ENCODE measurements around the gene CRISP2.
"Not testable (repeated sequence)": the region's sequence is repeated elsewhere in the genome, so short reads cannot be mapped to it uniquely, and the experiment has no call there.

Gene CRISP2

GRCh38 chr6:49713346-49713745, at the start of gene CRISP2:
CRISP2 (minus strand) TSS chr6:49713543; CDS start chr6:49709196, 4,347 bp downstream.
- DNase-seq (ENCODE audit: low spot score), result no peak

- no peak for DNase-seq (ENCODE audit: low spot score)
Measured at GRCh38 chr6:49744259-49744658, 30.9 kb upstream of the CRISP2 start, which contains the start of gene CRISP3. CRISP3 (minus strand) TSS chr6:49744388; CDS start chr6:49744367, 21 bp downstream.

- DNase-seq (ENCODE audit: low spot score), result no peak
Measured at GRCh38 chr6:49743429-49743828, 30.1 kb upstream of the CRISP2 start.

GRCh38 chr6:49739423-49739822, 26.1 kb upstream of the CRISP2 start:
- DNase-seq (ENCODE audit: low spot score), result no peak

GRCh38 chr6:49736017-49736508, 22.7 kb upstream of the CRISP2 start:
- no peak for DNase-seq (ENCODE audit: low spot score)

- DNase-seq (ENCODE audit: low spot score), result no peak
Measured at GRCh38 chr6:49733680-49734079, 20.3 kb upstream of the CRISP2 start.

- DNase-seq (ENCODE audit: low spot score), result no peak
Measured at GRCh38 chr6:49732781-49733180, 19.4 kb upstream of the CRISP2 start.

GRCh38 chr6:49730251-49730650, 16.9 kb upstream of the CRISP2 start:
- no peak for DNase-seq (ENCODE audit: low spot score)

- DNase-seq (ENCODE audit: low spot score), result not testable (repeated sequence)
Measured at GRCh38 chr6:49723917-49724316, 10.6 kb upstream of the CRISP2 start.

- DNase-seq (ENCODE audit: low spot score), result no peak
Measured at GRCh38 chr6:49721297-49721696, 8.0 kb upstream of the CRISP2 start.

GRCh38 chr6:49720372-49720771, 7.0 kb upstream of the CRISP2 start:
- no peak for DNase-seq (ENCODE audit: low spot score)

- no peak for DNase-seq (ENCODE audit: low spot score)
Measured at GRCh38 chr6:49698478-49698877, 14.9 kb downstream of the CRISP2 start.

GRCh38 chr6:49693512-49693911, 19.8 kb downstream of the CRISP2 start:
- DNase-seq (ENCODE audit: low spot score), result no peak

- no peak for DNase-seq (ENCODE audit: low spot score)
Measured at GRCh38 chr6:49692534-49692933, 20.8 kb downstream of the CRISP2 start.

- DNase-seq (ENCODE audit: low spot score), result peak; percentile 16
Measured at GRCh38 chr6:49676671-49677281, 36.6 kb downstream of the CRISP2 start.

GRCh38 chr6:49675816-49676215, 37.5 kb downstream of the CRISP2 start:
- DNase-seq (ENCODE audit: low spot score), result no peak

- DNase-seq (ENCODE audit: low spot score), result no peak
Measured at GRCh38 chr6:49668083-49668511, 45.2 kb downstream of the CRISP2 start.

GRCh38 chr6:49666930-49667757, 46.2 kb downstream of the CRISP2 start:
- no peak for DNase-seq (ENCODE audit: low spot score)

GRCh38 chr6:49666480-49666879, 46.9 kb downstream of the CRISP2 start:
- DNase-seq (ENCODE audit: low spot score), result no peak

GRCh38 chr6:49664817-49665216, 48.5 kb downstream of the CRISP2 start:
- no peak for DNase-seq (ENCODE audit: low spot score)

- not testable (repeated sequence) for DNase-seq (ENCODE audit: low spot score)
Measured at GRCh38 chr6:49664054-49664453, 49.3 kb downstream of the CRISP2 start.

- no peak for DNase-seq (ENCODE audit: low spot score)
Measured at GRCh38 chr6:49662892-49663261, 50.5 kb downstream of the CRISP2 start.

- no peak for DNase-seq (ENCODE audit: low spot score)
Measured at GRCh38 chr6:49662231-49662891, 51.0 kb downstream of the CRISP2 start.
